HG03342 (cell line): Measurements from ENCODE around the gene PTPRD.

Source experiments
- ATAC-seq: cut with Tn5 transposase; IDR thresholded peaks from one replicate; pipeline ENCODE4 v1.9.1; 2021; ENCODE audit warnings: mild to moderate bottlenecking, moderate library complexity; ENCODE audit not compliant: unreplicated experiment

Gene PTPRD

DNA sequence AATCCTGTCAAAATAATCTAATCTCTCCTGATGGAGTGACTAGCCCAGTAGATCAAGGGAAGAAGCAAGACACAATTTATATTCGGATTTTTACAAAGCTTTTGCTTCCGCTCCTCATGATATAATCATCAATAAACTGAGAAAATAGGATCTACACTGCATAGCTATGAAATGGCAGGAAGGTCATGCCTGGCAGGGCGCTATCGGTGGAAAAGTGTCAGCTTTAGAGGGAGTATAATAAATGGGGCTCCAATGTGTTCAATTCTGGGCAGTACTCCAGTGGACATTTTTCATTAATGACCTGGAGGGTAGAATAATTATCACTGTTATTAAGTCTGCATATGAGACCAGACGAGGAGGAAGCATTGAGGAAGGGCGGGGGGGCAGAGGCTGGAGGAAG lies 1799.9 kb downstream of the PTPRD start:
- ATAC-seq: no peak

- ATAC-seq: no peak
Observed at GRCh38 chr9:8809741-8810140, 1803.1 kb downstream of the PTPRD start.

- no peak for ATAC-seq
Observed at GRCh38 chr9:8806150-8806549, 1806.7 kb downstream of the PTPRD start.

GRCh38 chr9:8804613-8805012 lies 1808.2 kb downstream of the PTPRD start:
- ATAC-seq: no peak

- ATAC-seq: no peak
Observed at GRCh38 chr9:8802242-8802641, 1810.6 kb downstream of the PTPRD start.

DNA sequence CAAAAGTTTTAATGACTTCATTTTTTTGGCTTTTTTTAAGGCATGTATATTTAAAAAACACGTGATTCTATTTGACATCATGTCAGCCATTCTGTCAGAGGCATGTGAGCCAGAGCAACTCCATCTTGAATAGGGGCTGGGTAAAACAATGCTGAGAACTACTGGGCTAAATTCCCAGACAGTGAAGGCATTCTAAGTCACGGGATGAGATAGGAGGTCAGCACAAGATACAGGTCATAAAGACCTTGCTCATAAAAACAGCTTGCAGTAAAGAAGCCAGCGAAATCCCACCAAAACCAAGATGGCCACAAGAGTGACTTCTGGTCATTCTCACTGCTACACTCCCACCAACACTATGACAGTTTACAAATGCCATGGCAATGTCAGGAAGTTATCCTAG lies 1812.6 kb downstream of the PTPRD start:
- no peak for ATAC-seq

DNA sequence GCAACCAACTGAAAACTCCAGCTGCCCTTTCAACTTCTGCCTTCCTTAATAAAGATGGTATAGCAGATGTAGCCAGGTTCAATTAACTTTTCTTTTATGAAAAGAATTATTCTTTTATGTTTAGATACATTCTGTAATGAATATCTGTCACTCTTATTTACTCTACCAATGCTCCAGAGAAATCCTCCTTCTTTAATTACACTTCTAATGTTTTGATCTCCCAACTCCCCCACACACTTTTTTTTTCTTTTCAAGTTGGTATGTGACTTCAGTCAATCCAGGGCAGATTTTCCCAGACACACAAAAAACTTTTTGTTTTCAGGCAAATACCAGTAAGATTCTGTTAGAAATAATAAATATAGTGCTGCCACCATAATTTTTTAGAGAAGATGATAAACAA lies 1813.2 kb downstream of the PTPRD start:
- no peak for ATAC-seq

DNA sequence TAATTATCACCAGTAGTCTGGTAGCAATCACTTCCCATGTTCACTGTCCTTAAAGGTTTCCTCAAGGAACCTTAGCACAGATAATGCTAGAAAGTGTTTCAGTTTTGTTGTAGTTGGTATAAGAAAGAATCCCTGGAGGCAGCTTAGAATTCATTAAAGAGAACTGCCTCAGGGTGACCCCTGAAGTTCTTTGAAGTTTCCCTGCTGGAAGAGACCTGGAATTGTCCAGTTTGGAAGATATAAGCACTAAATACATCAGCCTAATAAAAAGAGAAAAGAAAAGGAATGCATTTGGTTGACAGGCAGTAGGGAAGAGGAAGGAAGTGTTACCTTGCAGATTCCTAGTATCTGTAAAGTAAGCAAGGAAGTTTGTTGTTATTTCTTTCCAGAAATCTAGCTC lies 1813.6 kb downstream of the PTPRD start:
- ATAC-seq: no peak

GRCh38 chr9:8784838-8785237 lies 1828.0 kb downstream of the PTPRD start:
- ATAC-seq: no peak

- ATAC-seq: no peak
Observed at GRCh38 chr9:8783941-8784340, 1828.9 kb downstream of the PTPRD start.

DNA sequence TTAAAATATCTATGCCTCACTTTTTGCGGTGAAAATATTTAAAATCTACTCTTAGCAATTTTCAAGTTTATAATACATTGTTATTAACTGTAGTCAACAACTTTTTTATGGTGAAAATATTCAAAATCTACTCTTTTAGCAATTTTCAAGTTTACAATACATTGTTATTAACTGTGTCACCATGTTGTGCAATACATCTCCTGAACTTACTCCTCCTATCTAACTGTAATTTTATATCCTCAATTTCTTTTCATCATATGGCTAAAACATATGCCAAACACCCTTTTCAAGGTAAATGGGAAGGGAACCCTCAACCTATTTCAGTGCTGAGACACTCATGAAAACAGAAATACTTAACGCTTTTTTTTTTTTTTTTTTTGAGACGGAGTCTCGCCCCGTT lies 1830.6 kb downstream of the PTPRD start:
- no peak for ATAC-seq

GRCh38 chr9:8781458-8781857 lies 1831.3 kb downstream of the PTPRD start:
- ATAC-seq: no peak

GRCh38 chr9:8780386-8780785 lies 1832.4 kb downstream of the PTPRD start:
- no peak for ATAC-seq

GRCh38 chr9:8779478-8779877 lies 1833.3 kb downstream of the PTPRD start:
- ATAC-seq: no peak

GRCh38 chr9:8778356-8778755 lies 1834.4 kb downstream of the PTPRD start:
- no peak for ATAC-seq

DNA sequence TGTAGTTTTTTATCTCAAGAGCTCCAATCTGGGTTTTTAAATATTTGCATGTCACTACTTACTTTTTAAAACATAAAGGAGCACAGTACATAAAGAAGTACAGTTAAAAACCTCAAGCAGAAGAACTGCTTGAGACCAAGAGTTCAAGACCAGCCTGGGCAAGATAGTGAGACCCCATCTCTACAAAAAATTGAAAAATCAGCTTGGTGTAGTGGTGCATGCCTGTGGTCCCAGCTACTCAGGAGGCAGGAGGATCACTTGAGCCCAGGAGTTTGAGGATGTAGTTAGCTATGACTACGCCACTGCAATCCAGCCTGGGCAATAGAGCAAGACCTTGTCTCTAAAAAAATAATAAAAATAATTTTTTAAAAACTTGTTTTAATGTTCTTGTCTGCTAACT lies 1840.5 kb downstream of the PTPRD start:
- ATAC-seq: no peak

DNA sequence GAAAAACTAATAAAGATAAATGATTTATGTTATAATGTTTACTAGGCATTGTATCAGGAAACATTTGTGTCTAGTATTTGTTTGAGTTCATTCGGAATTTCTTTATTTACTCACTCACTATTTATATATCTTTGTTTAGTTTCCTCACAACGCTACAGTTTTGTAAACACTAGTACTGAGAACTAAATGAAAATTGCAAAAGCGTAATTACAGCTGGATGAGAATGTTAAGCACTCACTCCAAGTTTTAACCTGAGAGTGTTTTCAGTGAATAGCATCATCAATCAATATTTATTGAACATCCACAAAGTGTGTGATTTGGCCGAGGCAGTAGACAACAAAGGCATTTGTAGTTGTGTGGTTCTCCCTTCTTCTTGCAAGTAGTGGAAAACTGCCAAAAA lies 1843.6 kb downstream of the PTPRD start:
- no peak for ATAC-seq

GRCh38 chr9:8766096-8766495 lies 1846.7 kb downstream of the PTPRD start:
- no peak for ATAC-seq

GRCh38 chr9:8764051-8764450 lies 1848.8 kb downstream of the PTPRD start:
- no peak for ATAC-seq

- no peak for ATAC-seq
Observed at GRCh38 chr9:8762479-8763085, 1850.2 kb downstream of the PTPRD start.

DNA sequence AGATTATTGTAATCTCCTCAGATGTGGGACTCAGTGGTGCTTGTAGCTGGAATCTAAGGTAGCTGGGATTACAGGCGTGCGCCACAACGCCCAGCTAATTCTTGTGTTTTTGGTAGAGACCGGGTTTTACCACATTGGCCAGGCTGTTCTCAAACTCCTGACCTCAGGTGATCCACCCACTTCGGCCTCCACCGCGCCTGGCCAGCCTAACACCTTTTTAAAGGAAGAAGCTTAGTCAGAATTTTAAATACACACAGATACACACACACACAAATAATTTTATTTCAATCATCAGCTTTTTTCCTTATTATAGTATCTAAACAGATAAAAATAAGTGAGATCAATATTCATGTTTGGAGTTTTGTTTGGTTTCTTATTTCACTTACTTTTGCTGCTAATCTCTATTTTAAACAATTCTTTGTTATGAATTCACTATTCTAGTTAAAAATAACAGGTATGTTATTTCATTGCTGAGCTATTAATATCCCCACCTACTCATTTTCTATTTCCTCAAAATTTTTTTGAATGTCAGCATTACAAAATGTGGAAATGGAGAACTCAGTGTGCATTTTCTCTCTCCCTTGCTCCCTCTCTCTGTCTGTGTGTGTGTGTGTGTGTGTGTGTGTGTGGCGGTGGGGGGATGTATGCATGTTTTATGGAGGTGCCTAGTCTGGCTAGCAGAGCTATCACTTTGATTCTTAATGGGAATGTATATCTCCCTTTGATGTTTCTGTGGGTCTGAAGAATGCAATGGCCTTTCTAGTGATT lies 1852.6 kb downstream of the PTPRD start:
- ATAC-seq: no peak

GRCh38 chr9:8757881-8758280 lies 1854.9 kb downstream of the PTPRD start:
- no peak for ATAC-seq

DNA sequence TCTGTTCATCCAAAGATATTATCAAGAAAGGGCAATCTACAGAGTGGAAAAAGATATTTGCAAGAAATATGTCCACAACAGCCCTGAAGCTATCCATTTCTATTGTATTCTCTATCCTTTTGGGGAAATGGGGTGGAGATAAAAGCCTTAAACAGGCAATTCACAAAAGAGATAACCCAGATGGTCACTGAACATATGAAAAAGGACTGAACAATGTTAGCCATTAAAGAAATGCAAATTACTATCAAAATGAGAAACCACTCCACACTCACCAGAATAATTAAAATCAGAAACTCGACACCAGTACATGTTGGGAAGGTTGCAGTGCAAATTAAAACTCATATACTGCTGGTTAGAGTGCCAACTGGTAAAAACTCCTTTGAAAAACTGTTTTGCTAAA lies 1858.1 kb downstream of the PTPRD start:
- no peak for ATAC-seq
